Loucy (cell line): ENCODE measurements around the gene PRTG.

Experiments
- H2AFZ ChIP-seq: fragments of 200-600 bp; sonication (generic); 2 replicates; pipeline ENCODE4 v1.6.0; 2016; ENCODE audit warnings: antibody characterized with exemption, mild to moderate bottlenecking, low read length, moderate library complexity
- H3F3A ChIP-seq: fragments of 200-600 bp; 2 replicates; pipeline ENCODE4 v1.6.0; 2016; ENCODE audit warnings: antibody characterized with exemption, low read depth, mild to moderate bottlenecking
- H3K27me3 ChIP-seq: fragments of 200-600 bp; sonication (generic); 2 replicates; pipeline ENCODE4 v1.6.1; 2014; ENCODE audit warnings: low read length, mild to moderate bottlenecking; ENCODE audit not compliant: insufficient read depth, poor library complexity, severe bottlenecking
- H3K36me3 ChIP-seq: fragments of 200-600 bp; sonication (generic); 2 replicates; pipeline ENCODE4 v1.6.1; 2016; ENCODE audit warnings: low read length; ENCODE audit not compliant: insufficient read depth
- H3K4me1 ChIP-seq: fragments of 200-600 bp; sonication (generic); 2 replicates; pipeline ENCODE4 v1.5.1; 2014; ENCODE audit warnings: low read length, mild to moderate bottlenecking; ENCODE audit not compliant: insufficient read depth, poor library complexity, severe bottlenecking
- H3K4me2 ChIP-seq: fragments of 200-600 bp; sonication (generic); 2 replicates; pipeline ENCODE4 v1.6.0; 2014; ENCODE audit warnings: antibody characterized with exemption, low read length, low read depth, mild to moderate bottlenecking; ENCODE audit not compliant: poor library complexity, severe bottlenecking
- H3K4me3 ChIP-seq: fragments of 200-600 bp; sonication (generic); 2 replicates; pipeline ENCODE4 v1.5.1; 2014; ENCODE audit warnings: low read length, mild to moderate bottlenecking, mixed read lengths; ENCODE audit not compliant: poor library complexity, severe bottlenecking
- H3K79me2 ChIP-seq: fragments of 200-600 bp; sonication (generic); 2 replicates; pipeline ENCODE4 v1.6.1; 2014; ENCODE audit warnings: low read length; ENCODE audit not compliant: insufficient read depth
- H3K9ac ChIP-seq: fragments of 200-600 bp; sonication (generic); 2 replicates; pipeline ENCODE4 v1.6.0; 2014; ENCODE audit warnings: mild to moderate bottlenecking, low read depth, low read length, moderate library complexity; ENCODE audit not compliant: poor library complexity, severe bottlenecking
- H3K9me2 ChIP-seq: fragments of 200-600 bp; sonication (generic); replicated peaks from 2 replicates; pipeline ENCODE4 v1.6.1; 2016; ENCODE audit warnings: low read depth, low read length, mixed read lengths
- H3K9me3 ChIP-seq: fragments of 200-600 bp; sonication (generic); 2 replicates; pipeline ENCODE4 v1.6.1; 2014; ENCODE audit warnings: mild to moderate bottlenecking, antibody characterized with exemption, low read length, low read depth; ENCODE audit not compliant: insufficient read depth
- H4K20me1 ChIP-seq: fragments of 200-600 bp; sonication (generic); 2 replicates; pipeline ENCODE4 v1.6.0; 2014; ENCODE audit warnings: antibody characterized with exemption, low read length, mild to moderate bottlenecking; ENCODE audit not compliant: insufficient read depth, poor library complexity, severe bottlenecking
- CTCF ChIP-seq: fragments of 200-600 bp; sonication (generic); conservative IDR thresholded peaks from 2 replicates; pipeline ENCODE4 v1.5.1; 2014; ENCODE audit warnings: mild to moderate bottlenecking, antibody characterized with exemption, low read length
- EZH2phosphoT487 ChIP-seq: fragments of 200-600 bp; IDR thresholded peaks from 2 replicates; pipeline ENCODE4 v1.6.1; 2018; ENCODE audit warnings: antibody characterized with exemption, mild to moderate bottlenecking, moderate library complexity, borderline replicate concordance

The PRTG gene

GRCh38 chr15:55589287-55589686 lies 153.7 kb downstream of the PRTG start:
- TF ChIP-seq CTCF (no peak), EZH2phosphoT487 (no peak)
- H3K36me3 ChIP-seq = no peaks in the 10 kb centered on the region
- no peaks in the 10 kb centered on the region for H4K20me1 ChIP-seq
- H3K4me1 ChIP-seq = peaks cover 17% of the 10 kb centered on the region
- H3F3A ChIP-seq = 0 out of 2 replicates have a peak, but pooled peaks cover 5% of the 10 kb centered on the region
- H2AFZ ChIP-seq = no peak overlapping the region
- no peak overlapping the region for H3K4me3 ChIP-seq
- H3K27me3 ChIP-seq = no peaks in the 10 kb centered on the region
- H3K79me2 ChIP-seq = no peaks in the 10 kb centered on the region
- no peak overlapping the region for H3K9ac ChIP-seq
- H3K4me2 ChIP-seq = no peak overlapping the region
- no peaks in the 10 kb centered on the region for H3K9me3 ChIP-seq
- H3K9me2 ChIP-seq = no peaks in the 10 kb centered on the region

- Histone ChIP-seq H3K27me3 (no peaks in the 10 kb centered on the region), H3K4me1 (peaks cover 17% of the 10 kb centered on the region), H2AFZ (no peak overlapping the region), H3K4me2 (no peak overlapping the region), H3K4me3 (no peak overlapping the region), H3K9ac (no peak overlapping the region), H3K36me3 (no peaks in the 10 kb centered on the region), H4K20me1 (no peaks in the 10 kb centered on the region), H3F3A (0 out of 2 replicates have a peak, but pooled peaks cover 5% of the 10 kb centered on the region), H3K9me2 (no peaks in the 10 kb centered on the region), H3K9me3 (no peaks in the 10 kb centered on the region), H3K79me2 (no peaks in the 10 kb centered on the region)
- TF ChIP-seq CTCF (no peak), EZH2phosphoT487 (no peak)
Observed at GRCh38 chr15:55588815-55589115, 154.2 kb downstream of the PRTG start.

GRCh38 chr15:55588070-55588814 lies 154.7 kb downstream of the PRTG start, which contains the start of gene PYGO1:
Gene PYGO1 (minus strand): TSS chr15:55588345. CDS start chr15:55587883, 462 bp downstream.
- Histone ChIP-seq H3K9me2 (no peaks in the 10 kb centered on the region), H3K4me3 (peak within 1 kb of the TSS; percentile 52), H2AFZ (no peak within 1 kb of the TSS), H3K4me2 (no peak within 1 kb of the TSS), H3K9me3 (no peaks in the 10 kb centered on the region), H3K79me2 (no peaks in the 10 kb centered on the region), H3K36me3 (no peaks in the 10 kb centered on the region), H3F3A (0 out of 2 replicates have a peak, but pooled peaks cover 5% of the 10 kb centered on the region), H4K20me1 (no peaks in the 10 kb centered on the region), H3K9ac (no peak within 1 kb of the TSS), H3K27me3 (no peaks in the 10 kb centered on the region), H3K4me1 (peaks cover 17% of the 10 kb centered on the region)
- no peak for TF ChIP-seq CTCF
- no peak for TF ChIP-seq EZH2phosphoT487
